HEK293 (cell line): ENCODE data around the gene SKOR2.

Experiments
- CTCF ChIA-PET: fragments of 350-600 bp; formaldehyde crosslinking; extraction: SDS; loops from one replicate; lab custom pipeline; 2021; ENCODE audit warnings: antibody characterized with exemption; lab: Yijun Ruan, JAX
- POLR2A ChIA-PET: fragments of 300-600 bp; formaldehyde crosslinking; extraction: SDS; loops from one replicate; lab custom pipeline; 2020; ENCODE audit warnings: antibody characterized with exemption, inconsistent platforms; lab: Yijun Ruan, JAX
- H3K27ac ChIP-seq: fragments of 200-500 bp; sonication (Bioruptor generic); 2 replicates; pipeline ENCODE4 v1.5.1; 2014; ENCODE audit warnings: low read depth, low read length, control low read depth, inconsistent platforms; ENCODE audit errors: extremely low read depth
- H3K36me3 ChIP-seq, 2 experiments: fragments of 200-500 bp in 1 of 2; sonication (Bioruptor generic) in 1 of 2; 1 replicate in 1 of 2; 2 replicates in 1 of 2; pipeline ENCODE4 v1.5.1; 2014 to 2017; ENCODE audit warnings: inconsistent platforms in 2 of 2, low read length in 2 of 2; ENCODE audit not compliant: control insufficient read depth in 2 of 2, insufficient read depth in 1 of 2
- H3K4me1 ChIP-seq: fragments of 200-500 bp; sonication (Bioruptor generic); 2 replicates; pipeline ENCODE4 v1.5.1; 2014; ENCODE audit warnings: mild to moderate bottlenecking, low read length, inconsistent platforms; ENCODE audit not compliant: control insufficient read depth, insufficient read depth
- H3K4me3 ChIP-seq: 2 replicates; pipeline ENCODE4 v1.5.1; 2011; ENCODE audit warnings: low read depth, mild to moderate bottlenecking, control low read depth, low read length, moderate library complexity
- H3K9me3 ChIP-seq: fragments of 200-500 bp; sonication (Bioruptor generic); 2 replicates; pipeline ENCODE4 v1.5.1; 2014; ENCODE audit warnings: low read depth, low read length, inconsistent platforms; ENCODE audit not compliant: control insufficient read depth, insufficient read depth
- CTCF ChIP-seq: fragments of 450-650 bp; formaldehyde crosslinking; IDR thresholded peaks from 2 replicates; pipeline ENCODE4 v1.5.1; 2016; ENCODE audit warnings: missing biosample characterization, missing genetic modification characterization
- HIC1 ChIP-seq: fragments of 450-650 bp; formaldehyde crosslinking; IDR thresholded peaks from 2 replicates; pipeline ENCODE4 v1.5.1; 2016; ENCODE audit warnings: missing biosample characterization, missing genetic modification characterization
- INSM2 ChIP-seq: fragments of 450-650 bp; formaldehyde crosslinking; IDR thresholded peaks from 2 replicates; pipeline ENCODE4 v1.5.1; 2016; ENCODE audit warnings: missing biosample characterization, missing genetic modification characterization
- KLF16 ChIP-seq: fragments of 450-650 bp; formaldehyde crosslinking; IDR thresholded peaks from 2 replicates; pipeline ENCODE4 v1.5.1; 2017; ENCODE audit warnings: missing biosample characterization, missing genetic modification characterization
- OVOL3 ChIP-seq: fragments of 450-650 bp; formaldehyde crosslinking; IDR thresholded peaks from 2 replicates; pipeline ENCODE4 v1.5.1; 2016; ENCODE audit warnings: missing biosample characterization, missing genetic modification characterization
- SCRT2 ChIP-seq: fragments of 450-650 bp; formaldehyde crosslinking; IDR thresholded peaks from 2 replicates; pipeline ENCODE4 v1.5.1; 2016; ENCODE audit warnings: missing biosample characterization, missing genetic modification characterization
- SP7 ChIP-seq: fragments of 450-650 bp; formaldehyde crosslinking; IDR thresholded peaks from 2 replicates; pipeline ENCODE4 v1.5.1; 2016; ENCODE audit warnings: missing biosample characterization, missing genetic modification characterization
- YY2 ChIP-seq: fragments of 450-650 bp; formaldehyde crosslinking; IDR thresholded peaks from 2 replicates; pipeline ENCODE4 v1.5.1; 2016; ENCODE audit warnings: missing biosample characterization, missing genetic modification characterization
- ZBTB1 ChIP-seq: fragments of 450-650 bp; formaldehyde crosslinking; IDR thresholded peaks from 2 replicates; pipeline ENCODE4 v1.5.1; 2016; ENCODE audit warnings: missing biosample characterization, missing genetic modification characterization
- ZBTB10 ChIP-seq: fragments of 450-650 bp; formaldehyde crosslinking; IDR thresholded peaks from 2 replicates; pipeline ENCODE4 v1.5.1; 2016; ENCODE audit warnings: missing biosample characterization, missing genetic modification characterization
- ZBTB7A ChIP-seq: fragments of 450-650 bp; formaldehyde crosslinking; IDR thresholded peaks from 2 replicates; pipeline ENCODE4 v1.5.1; 2016; ENCODE audit warnings: low read depth, missing biosample characterization, missing genetic modification characterization
- ZEB2 ChIP-seq: fragments of 450-650 bp; formaldehyde crosslinking; IDR thresholded peaks from 2 replicates; pipeline ENCODE4 v1.5.1; 2016; ENCODE audit warnings: missing biosample characterization, missing genetic modification characterization
- ZNF221 ChIP-seq: fragments of 450-650 bp; formaldehyde crosslinking; IDR thresholded peaks from 2 replicates; pipeline ENCODE4 v1.5.1; 2017; ENCODE audit warnings: missing biosample characterization, missing genetic modification characterization, borderline replicate concordance
- ZNF223 ChIP-seq: fragments of 450-650 bp; formaldehyde crosslinking; IDR thresholded peaks from 2 replicates; pipeline ENCODE4 v1.5.1; 2016; ENCODE audit warnings: missing biosample characterization, missing genetic modification characterization
- ZNF239 ChIP-seq: fragments of 450-650 bp; formaldehyde crosslinking; IDR thresholded peaks from 2 replicates; pipeline ENCODE4 v1.5.1; 2016; ENCODE audit warnings: missing biosample characterization, missing genetic modification characterization
- ZNF266 ChIP-seq: fragments of 450-650 bp; formaldehyde crosslinking; IDR thresholded peaks from 2 replicates; pipeline ENCODE4 v1.5.1; 2016; ENCODE audit warnings: missing biosample characterization, missing genetic modification characterization, low read depth
- ZNF280D ChIP-seq: fragments of 450-650 bp; formaldehyde crosslinking; IDR thresholded peaks from 2 replicates; pipeline ENCODE4 v1.5.1; 2016; ENCODE audit warnings: missing biosample characterization, missing genetic modification characterization
- ZNF324 ChIP-seq: fragments of 450-650 bp; formaldehyde crosslinking; IDR thresholded peaks from 2 replicates; pipeline ENCODE4 v1.5.1; 2016; ENCODE audit warnings: missing biosample characterization, missing genetic modification characterization
- ZNF549 ChIP-seq: fragments of 450-650 bp; IDR thresholded peaks from 2 replicates; pipeline ENCODE4 v1.5.1; 2018; ENCODE audit warnings: missing biosample characterization, missing genetic modification characterization, mild to moderate bottlenecking, inconsistent platforms, moderate library complexity
- ZNF610 ChIP-seq: fragments of 450-650 bp; formaldehyde crosslinking; IDR thresholded peaks from 2 replicates; pipeline ENCODE4 v1.5.1; 2016; ENCODE audit warnings: missing biosample characterization, missing genetic modification characterization, borderline replicate concordance
- ZNF654 ChIP-seq: fragments of 450-650 bp; formaldehyde crosslinking; IDR thresholded peaks from 2 replicates; pipeline ENCODE4 v1.5.1; 2016; ENCODE audit warnings: low read depth, missing biosample characterization, missing genetic modification characterization
- ZNF658 ChIP-seq: fragments of 450-650 bp; formaldehyde crosslinking; IDR thresholded peaks from 2 replicates; pipeline ENCODE4; 2016; ENCODE audit warnings: missing biosample characterization, missing genetic modification characterization
- ZNF701 ChIP-seq: fragments of 450-650 bp; formaldehyde crosslinking; IDR thresholded peaks from 2 replicates; pipeline ENCODE4 v1.5.1; 2016; ENCODE audit warnings: missing biosample characterization, missing genetic modification characterization
- ZNF830 ChIP-seq: fragments of 450-650 bp; IDR thresholded peaks from 2 replicates; pipeline ENCODE4 v1.5.0; 2018; ENCODE audit warnings: missing biosample characterization, missing genetic modification characterization, low read depth, mild to moderate bottlenecking, moderate library complexity

SKOR2 gene

GRCh38 chr18:47180765-47181164 is 70.7 kb downstream of the SKOR2 start (continued):
- no peak for TF ChIP-seq CTCF (tag by site-specific recombination)
- no peak for TF ChIP-seq ZBTB7A (tag by site-specific recombination)
- TF ChIP-seq ZNF324 (tag by site-specific recombination) = no peak
- no peak for TF ChIP-seq ZNF266
- no peak for TF ChIP-seq SP7 (tag by site-specific recombination)
- TF ChIP-seq SCRT2 = no peak
- no peak for TF ChIP-seq ZNF701
- TF ChIP-seq ZNF654 (tag by site-specific recombination) = no peak

- peaks cover 6% of the 10 kb centered on the region for H3K4me1 ChIP-seq
- ChIA-PET CTCF (interaction anchor here (0.6 to 1.0 kb wide), 2 partner anchors 359 to 575 kb away, joined by 3 read pairs; no protein-coding TSS in a partner anchor), POLR2A (no interaction called here)
- H3K4me3 ChIP-seq = no peak overlapping the region
- H3K36me3 ChIP-seq = no peaks in the 10 kb centered on the region; a peak in 1 of 3 replicates
- no peaks in the 10 kb centered on the region for H3K9me3 ChIP-seq
- no peak overlapping the region for H3K27ac ChIP-seq
- TF ChIP-seq OVOL3 (tag by site-specific recombination) (no peak), ZNF658 (no peak), ZNF221 (tag by site-specific recombination) (no peak), YY2 (tag by site-specific recombination) (no peak), KLF16 (tag by site-specific recombination) (no peak), ZEB2 (no peak), ZNF830 (tag by site-specific recombination) (no peak), ZNF610 (tag by site-specific recombination) (no peak), ZNF239 (tag by site-specific recombination) (no peak), ZNF223 (no peak), INSM2 (tag by site-specific recombination) (no peak), ZBTB10 (tag by site-specific recombination) (no peak), ZNF549 (tag by site-specific recombination) (no peak), ZNF280D (tag by site-specific recombination) (no peak), HIC1 (tag by site-specific recombination) (no peak), ZBTB1 (tag by site-specific recombination) (no peak)
Observed at GRCh38 chr18:47179520-47179919, 71.9 kb downstream of the SKOR2 start.
